Neural cell (in vitro differentiated cells): ENCODE data around the gene FBXO42. TPM values are rescaled to one million over a fixed set of nuclear protein-coding genes. Genes with fewer than 3 reads are reported as not detected.

ENCODE experiments used
- H2AFZ ChIP-seq: fragments of 200-600, 300-800 bp; sonication (generic), shearing (Covaris generic); 2 replicates; pipeline ENCODE4 v1.6.0; 2014; ENCODE audit warnings: low read depth, mild to moderate bottlenecking, antibody characterized with exemption, low read length, moderate library complexity
- H3F3A ChIP-seq: fragments of 200-600 bp; shearing (Covaris generic); 2 replicates; pipeline ENCODE4 v1.6.1; 2016; ENCODE audit warnings: mild to moderate bottlenecking, moderate library complexity, mixed read lengths, antibody characterized with exemption, low read length; ENCODE audit not compliant: insufficient read depth, poor library complexity, severe bottlenecking
- H3K27ac ChIP-seq: fragments of 200-600, 300-800 bp; sonication (generic), shearing (Covaris generic); 2 replicates; pipeline ENCODE4 v1.5.1; 2014; ENCODE audit warnings: mild to moderate bottlenecking, low read length, moderate library complexity
- H3K27me3 ChIP-seq: fragments of 300-800, 200-600 bp; sonication (generic), shearing (Covaris generic); 2 replicates; pipeline ENCODE4 v1.6.0; 2014; ENCODE audit warnings: mild to moderate bottlenecking, low read depth, low read length, moderate library complexity; ENCODE audit not compliant: insufficient read depth
- H3K36me3 ChIP-seq: fragments of 300-800, 200-600 bp; sonication (generic), shearing (Covaris generic); 2 replicates; pipeline ENCODE4 v1.5.1; 2014; ENCODE audit warnings: mild to moderate bottlenecking, antibody characterized with exemption, low read length, moderate library complexity; ENCODE audit not compliant: insufficient read depth
- H3K4me2 ChIP-seq: fragments of 300-800, 200-600 bp; sonication (generic), shearing (Covaris generic); 2 replicates; pipeline ENCODE4 v1.6.0; 2014; ENCODE audit warnings: mild to moderate bottlenecking, low read length
- H3K4me3 ChIP-seq: fragments of 300-800, 200-600 bp; sonication (generic), shearing (Covaris generic); 2 replicates; pipeline ENCODE4 v1.5.1; 2014; ENCODE audit warnings: mild to moderate bottlenecking, low read length, moderate library complexity
- H3K79me2 ChIP-seq: fragments of 200-600 bp; shearing (Covaris generic); replicated peaks from 2 replicates; pipeline ENCODE4 v1.6.0; 2014; ENCODE audit warnings: mild to moderate bottlenecking, low read length, moderate library complexity; ENCODE audit not compliant: insufficient read depth
- H3K9ac ChIP-seq: fragments of 300-800, 200-600 bp; sonication (generic), shearing (Covaris generic); 2 replicates; pipeline ENCODE4 v1.6.1; 2016; ENCODE audit warnings: mild to moderate bottlenecking, low read length, mixed read lengths
- H3K9me2 ChIP-seq: fragments of 200-600 bp; shearing (Covaris generic); 2 replicates; pipeline ENCODE4 v1.6.1; 2016; ENCODE audit warnings: mild to moderate bottlenecking, low read length, mixed read lengths; ENCODE audit not compliant: insufficient read depth
- H3K9me3 ChIP-seq: fragments of 200-600, 300-800 bp; sonication (generic), shearing (Covaris generic); 2 replicates; pipeline ENCODE4 v1.6.1; 2016; ENCODE audit warnings: mild to moderate bottlenecking, mixed run types, low read length, moderate library complexity, mixed read lengths
- H4K20me1 ChIP-seq: fragments of 200-600 bp; shearing (Covaris generic); 2 replicates; pipeline ENCODE4 v1.6.1; 2016; ENCODE audit warnings: mild to moderate bottlenecking, mixed run types; ENCODE audit not compliant: insufficient read depth
- EP300 ChIP-seq: fragments of 450-650 bp; conservative IDR thresholded peaks from 2 replicates; pipeline ENCODE4 v1.6.1; 2014; ENCODE audit warnings: antibody characterized with exemption, mild to moderate bottlenecking, moderate library complexity; ENCODE audit not compliant: poor library complexity, severe bottlenecking
- EZH2 ChIP-seq: fragments of 200-600, 300-800 bp; shearing (Covaris generic), sonication (generic); IDR thresholded peaks from 2 replicates; pipeline ENCODE4 v1.6.1; 2014; ENCODE audit warnings: antibody characterized with exemption, low read length, borderline replicate concordance, mild to moderate bottlenecking; ENCODE audit not compliant: insufficient read depth, poor library complexity, severe bottlenecking
- MXI1 ChIP-seq: fragments of 450-650 bp; conservative IDR thresholded peaks from 2 replicates; pipeline ENCODE4 v1.6.1; 2014; ENCODE audit warnings: antibody characterized with exemption, mild to moderate bottlenecking; ENCODE audit not compliant: poor library complexity, severe bottlenecking
- POLR2AphosphoS5 ChIP-seq: IDR thresholded peaks from 2 replicates; pipeline ENCODE4 v1.6.1; 2012
- RAD21 ChIP-seq: fragments of 450-650 bp; conservative IDR thresholded peaks from 2 replicates; pipeline ENCODE4 v1.6.1; 2014; ENCODE audit warnings: antibody characterized with exemption, mild to moderate bottlenecking, moderate library complexity
- REST ChIP-seq: IDR thresholded peaks from 2 replicates; pipeline ENCODE4 v1.6.1; 2012; ENCODE audit warnings: borderline replicate concordance
- SMC3 ChIP-seq: fragments of 450-650 bp; conservative IDR thresholded peaks from 2 replicates; pipeline ENCODE4 v1.6.1; 2014; ENCODE audit warnings: antibody characterized with exemption, mild to moderate bottlenecking, moderate library complexity; ENCODE audit not compliant: poor library complexity
- TAF1 ChIP-seq: IDR thresholded peaks from 2 replicates; pipeline ENCODE4 v1.6.1; 2012; ENCODE audit warnings: low read depth
- polyA plus RNA-seq: library from polyadenylated mRNA; depleted of rRNA; stranded (reverse); fragments of >200 nt; gene quantifications from 2 replicates; pipeline ENCODE4 v1.2.3, GENCODE V29; 2014
- TF ChIP-seq, protein P1 (sequence below): fragments of 450-650 bp; IDR thresholded peaks from 2 replicates; pipeline ENCODE4 v1.5.1; 2014; ENCODE audit warnings: antibody characterized with exemption, mild to moderate bottlenecking, moderate library complexity; ENCODE audit not compliant: poor library complexity, severe bottlenecking

The FBXO42 gene
- polyA plus RNA-seq, 1 donor from 2014 or later = 30.1 TPM

GRCh38 chr1:16230744-16231143 lies 121.5 kb downstream of the FBXO42 start:
- H3K36me3 ChIP-seq = no peaks in the 10 kb centered on the region
- H4K20me1 ChIP-seq = no peaks in the 10 kb centered on the region
- no peak overlapping the region for H3K9ac ChIP-seq
- H3F3A ChIP-seq = no peaks in the 10 kb centered on the region
- no peaks in the 10 kb centered on the region for H3K79me2 ChIP-seq
- no peak overlapping the region for H3K4me2 ChIP-seq
- H3K27me3 ChIP-seq = peaks cover 31% of the 10 kb centered on the region
- H2AFZ ChIP-seq = no peak overlapping the region
- H3K4me3 ChIP-seq = no peak overlapping the region
- H3K9me3 ChIP-seq = peaks cover 6% of the 10 kb centered on the region
- no peaks in the 10 kb centered on the region for H3K9me2 ChIP-seq
- TF ChIP-seq EZH2 = no peak
- TF ChIP-seq POLR2AphosphoS5 = no peak
- TF ChIP-seq RAD21 = no peak
- no peak overlapping the region for H3K27ac ChIP-seq

GRCh38 chr1:16229976-16230740 lies 122.1 kb downstream of the FBXO42 start:
- Histone ChIP-seq H3K27ac (no peak overlapping the region), H2AFZ (no peak overlapping the region), H3K9me3 (peaks cover 6% of the 10 kb centered on the region), H3K27me3 (peaks cover 33% of the 10 kb centered on the region), H3K4me2 (no peak overlapping the region), H3K36me3 (no peaks in the 10 kb centered on the region), H3K9me2 (no peaks in the 10 kb centered on the region), H3K79me2 (no peaks in the 10 kb centered on the region), H3F3A (no peaks in the 10 kb centered on the region), H3K9ac (no peak overlapping the region), H4K20me1 (no peaks in the 10 kb centered on the region), H3K4me3 (no peak overlapping the region)
- TF ChIP-seq RAD21 = no peak
- no peak for TF ChIP-seq REST
- no peak for TF ChIP-seq EP300
- no peak for TF ChIP-seq EZH2
- TF ChIP-seq POLR2AphosphoS5 = no peak
- TF ChIP-seq TAF1 = no peak
- no peak for TF ChIP-seq MXI1
- TF ChIP-seq SMC3 = no peak
- TF ChIP-seq, protein P1, sequence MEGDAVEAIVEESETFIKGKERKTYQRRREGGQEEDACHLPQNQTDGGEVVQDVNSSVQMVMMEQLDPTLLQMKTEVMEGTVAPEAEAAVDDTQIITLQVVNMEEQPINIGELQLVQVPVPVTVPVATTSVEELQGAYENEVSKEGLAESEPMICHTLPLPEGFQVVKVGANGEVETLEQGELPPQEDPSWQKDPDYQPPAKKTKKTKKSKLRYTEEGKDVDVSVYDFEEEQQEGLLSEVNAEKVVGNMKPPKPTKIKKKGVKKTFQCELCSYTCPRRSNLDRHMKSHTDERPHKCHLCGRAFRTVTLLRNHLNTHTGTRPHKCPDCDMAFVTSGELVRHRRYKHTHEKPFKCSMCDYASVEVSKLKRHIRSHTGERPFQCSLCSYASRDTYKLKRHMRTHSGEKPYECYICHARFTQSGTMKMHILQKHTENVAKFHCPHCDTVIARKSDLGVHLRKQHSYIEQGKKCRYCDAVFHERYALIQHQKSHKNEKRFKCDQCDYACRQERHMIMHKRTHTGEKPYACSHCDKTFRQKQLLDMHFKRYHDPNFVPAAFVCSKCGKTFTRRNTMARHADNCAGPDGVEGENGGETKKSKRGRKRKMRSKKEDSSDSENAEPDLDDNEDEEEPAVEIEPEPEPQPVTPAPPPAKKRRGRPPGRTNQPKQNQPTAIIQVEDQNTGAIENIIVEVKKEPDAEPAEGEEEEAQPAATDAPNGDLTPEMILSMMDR = no peak
